GM19397 (cell line): ENCODE data around the gene FBXL20.
"Not testable (repeated sequence)": the region's sequence is repeated elsewhere in the genome, so short reads cannot be mapped to it uniquely, and the experiment has no call there.

ENCODE experiments used
- ATAC-seq: cut with Tn5 transposase; IDR thresholded peaks from one replicate; pipeline ENCODE4 v1.9.1; 2021; ENCODE audit warnings: mild to moderate bottlenecking, moderate library complexity; ENCODE audit not compliant: unreplicated experiment

Gene FBXL20

GRCh38 chr17:39334008-39334744 lies 67.2 kb downstream of the FBXL20 start:
- not testable (repeated sequence) for ATAC-seq

GRCh38 chr17:39332092-39332491 lies 69.3 kb downstream of the FBXL20 start:
- ATAC-seq = no peak

GRCh38 chr17:39328815-39329214 lies 72.6 kb downstream of the FBXL20 start:
- ATAC-seq = no peak

GRCh38 chr17:39327109-39327508 lies 74.3 kb downstream of the FBXL20 start:
- ATAC-seq = no peak

- ATAC-seq = no peak
These were observed 75.7 kb downstream of the FBXL20 start for GRCh38 chr17:39325528-39326240.

GRCh38 chr17:39318636-39319035 lies 82.8 kb downstream of the FBXL20 start:
- no peak for ATAC-seq

GRCh38 chr17:39306509-39307212 lies 94.8 kb downstream of the FBXL20 start:
- ATAC-seq = no peak

GRCh38 chr17:39305978-39306377 lies 95.4 kb downstream of the FBXL20 start:
- no peak for ATAC-seq

- ATAC-seq = no peak
These were observed 97.2 kb downstream of the FBXL20 start for GRCh38 chr17:39304188-39304587.

GRCh38 chr17:39294060-39294459 lies 107.4 kb downstream of the FBXL20 start:
- no peak for ATAC-seq

GRCh38 chr17:39292546-39292945 lies 108.9 kb downstream of the FBXL20 start:
- not testable (repeated sequence) for ATAC-seq

- not testable (repeated sequence) for ATAC-seq
These were observed 114.9 kb downstream of the FBXL20 start for GRCh38 chr17:39286513-39286912.

- no peak for ATAC-seq
These were observed 116.7 kb downstream of the FBXL20 start for GRCh38 chr17:39284685-39285084.

GRCh38 chr17:39283896-39284295 lies 117.5 kb downstream of the FBXL20 start:
- no peak for ATAC-seq

- ATAC-seq = no peak
These were observed 118.3 kb downstream of the FBXL20 start for GRCh38 chr17:39283098-39283497.

- no peak for ATAC-seq
These were observed 119.6 kb downstream of the FBXL20 start for GRCh38 chr17:39281806-39282205.

GRCh38 chr17:39278246-39278645 lies 123.2 kb downstream of the FBXL20 start:
- not testable (repeated sequence) for ATAC-seq

- ATAC-seq = no peak
These were observed 124.3 kb downstream of the FBXL20 start for GRCh38 chr17:39277110-39277509.

- ATAC-seq = no peak
These were observed 125.3 kb downstream of the FBXL20 start for GRCh38 chr17:39276113-39276512.

- no peak for ATAC-seq
These were observed 129.9 kb downstream of the FBXL20 start for GRCh38 chr17:39271546-39271945.

GRCh38 chr17:39270923-39271322 lies 130.5 kb downstream of the FBXL20 start:
- ATAC-seq = no peak

- ATAC-seq = no peak
These were observed 137.3 kb downstream of the FBXL20 start for GRCh38 chr17:39264119-39264518.
